Measurements from ENCODE around the gene MYO5A.

- no peak for TF ChIP-seq POLR2A (IDR thresholded peaks at IDR 0.05)
- TF ChIP-seq, protein P1, sequence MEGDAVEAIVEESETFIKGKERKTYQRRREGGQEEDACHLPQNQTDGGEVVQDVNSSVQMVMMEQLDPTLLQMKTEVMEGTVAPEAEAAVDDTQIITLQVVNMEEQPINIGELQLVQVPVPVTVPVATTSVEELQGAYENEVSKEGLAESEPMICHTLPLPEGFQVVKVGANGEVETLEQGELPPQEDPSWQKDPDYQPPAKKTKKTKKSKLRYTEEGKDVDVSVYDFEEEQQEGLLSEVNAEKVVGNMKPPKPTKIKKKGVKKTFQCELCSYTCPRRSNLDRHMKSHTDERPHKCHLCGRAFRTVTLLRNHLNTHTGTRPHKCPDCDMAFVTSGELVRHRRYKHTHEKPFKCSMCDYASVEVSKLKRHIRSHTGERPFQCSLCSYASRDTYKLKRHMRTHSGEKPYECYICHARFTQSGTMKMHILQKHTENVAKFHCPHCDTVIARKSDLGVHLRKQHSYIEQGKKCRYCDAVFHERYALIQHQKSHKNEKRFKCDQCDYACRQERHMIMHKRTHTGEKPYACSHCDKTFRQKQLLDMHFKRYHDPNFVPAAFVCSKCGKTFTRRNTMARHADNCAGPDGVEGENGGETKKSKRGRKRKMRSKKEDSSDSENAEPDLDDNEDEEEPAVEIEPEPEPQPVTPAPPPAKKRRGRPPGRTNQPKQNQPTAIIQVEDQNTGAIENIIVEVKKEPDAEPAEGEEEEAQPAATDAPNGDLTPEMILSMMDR (IDR thresholded peaks at IDR 0.05): no peak
Observed at GRCh38 chr15:52362497-52362896, 166.2 kb downstream of the MYO5A start.

Data from Peyer's patch (tissue), 4 donors.